Right lobe of liver (tissue), 6 donors: ENCODE measurements around the gene SIGLEC1. TPM values are rescaled to one million over a fixed set of nuclear protein-coding genes. Genes with fewer than 3 reads are reported as not detected.

ENCODE experiments used
- ATAC-seq, 4 donors: fragments of 200-7000 bp; cut with Tn5 transposase; one replicate each; pipeline ENCODE4 v1.9.1; 2020; ENCODE audit warnings: mild to moderate bottlenecking in 4 of 4, moderate library complexity in 4 of 4
- DNase-seq, 3 donors: peaks; one replicate each; pipeline ENCODE4 v3.0.0-alpha.2; 2020
- H3K27ac ChIP-seq, 3 donors: fragments of 200-600 bp; one replicate each; pipeline ENCODE4 v1.8.0; 2022
- H3K27me3 ChIP-seq, 2 donors: fragments of 200-600 bp; one replicate each; pipeline ENCODE4 v1.8.0; 2022
- H3K36me3 ChIP-seq, 4 donors: fragments of 200-600 bp; sonication (generic) in 1 of 4; one replicate each; pipeline versions ENCODE4 v1.5.1 to v1.8.0; 2017 to 2022; ENCODE audit warnings: control low read depth in 1 of 4
- H3K4me1 ChIP-seq, 4 donors: fragments of 200-600 bp; sonication (generic) in 1 of 4; one replicate each; pipeline versions ENCODE4 v1.5.1 to v1.8.0; 2017 to 2022; ENCODE audit warnings: control low read depth in 1 of 4
- H3K4me3 ChIP-seq, 3 donors: fragments of 200-600 bp; one replicate each; pipeline ENCODE4 v1.8.0; 2022
- H3K9me3 ChIP-seq, 4 donors: fragments of 200-600 bp; sonication (generic) in 1 of 4; one replicate each; pipeline versions ENCODE4 v1.5.1 to v1.8.0; 2017 to 2022; ENCODE audit warnings: control low read depth in 1 of 4
- CTCF ChIP-seq, 4 donors: fragments of 200-600 bp in 3 of 4; fragments of 450-650 bp in 1 of 4; IDR thresholded peaks; one replicate each; pipeline versions ENCODE4 v1.5.1 to v1.8.0; 2016 to 2022; ENCODE audit warnings: antibody characterized with exemption in 4 of 4, mild to moderate bottlenecking in 2 of 4
- POLR2A ChIP-seq: fragments of 450-650 bp; IDR thresholded peaks from one replicate; pipeline ENCODE4 v1.6.1; 2017; ENCODE audit warnings: antibody characterized with exemption, mild to moderate bottlenecking
- WGBS: methylation state at CpG from one replicate; pipeline ENCODE4 v1.1.6; 2018; ENCODE audit warnings: low coverage, low lambda C conversion rate; ENCODE audit not compliant: insufficient coverage; ENCODE audit errors: missing lambda C conversion rate; 5-methylcytosine and 5-hydroxymethylcytosine counted together
- intact Hi-C, 2 donors: fragments of 100-400 bp; cut with DNase I; formaldehyde crosslinking; loops; one replicate each; pipeline versions ENCODE4 v1.11.2 to v1.14.1; 2022
- total RNA-seq, 6 experiments: library from RNA; depleted of rRNA in 2 of 6; stranded (reverse); fragments of >200 nt in 2 of 6; fragmentation: NEBNext Ultra II Directional in 3 of 6; extraction: Animal tissue kit (Norgen Biotek cat#: 25700) in 3 of 6; gene quantifications; one replicate each; pipeline versions ENCODE4 v1.1.0 to v1.2.4, GENCODE V29; 2016 to 2023
- donor health status: DM: no; HTN: yes; CAD: no.
- donor health status: DM: no; HTN: no; CAD: no.
- donor health status: DM: no; HTN: no; CAD: no.
- donor health status: DM: no; HTN: yes; CAD: no.
- donor health status: DM: no; HTN: yes; CAD: no.

SIGLEC1 gene
- total RNA-seq, 6 experiments from 2014 or later: 2.6 to 13.9 (median 5.7) TPM

GRCh38 chr20:3691306-3691705 is 21.1 kb downstream of the SIGLEC1 start:
- H3K36me3 ChIP-seq: no peaks in the 10 kb centered on the region
- H3K27me3 ChIP-seq: no peaks in the 10 kb centered on the region
- WGBS: no CpG with 5 or more reads among the region's 16 CpGs
- DNase-seq (no peak), ATAC-seq (no peak)
- TF ChIP-seq POLR2A: no peak
- no peak for TF ChIP-seq CTCF (IDR thresholded peaks at IDR 0.05)
- H3K9me3 ChIP-seq: no peaks in the 10 kb centered on the region
- no peaks in the 10 kb centered on the region for H3K4me1 ChIP-seq
- no peak overlapping the region for H3K27ac ChIP-seq
- intact Hi-C loops: no loop called here
- H3K4me3 ChIP-seq: no peak overlapping the region

GRCh38 chr20:3690413-3690812 is 22.0 kb downstream of the SIGLEC1 start:
- DNase-seq (no peak), ATAC-seq (no peak)
- H3K27ac ChIP-seq: no peak overlapping the region
- intact Hi-C loops: no loop called here
- no peaks in the 10 kb centered on the region for H3K27me3 ChIP-seq
- no CpG with 5 or more reads among the region's 3 CpGs for WGBS
- H3K4me1 ChIP-seq: no peaks in the 10 kb centered on the region
- TF ChIP-seq POLR2A (no peak), CTCF (IDR thresholded peaks at IDR 0.05) (no peak)
- no peak overlapping the region for H3K4me3 ChIP-seq
- H3K36me3 ChIP-seq: no peaks in the 10 kb centered on the region
- no peaks in the 10 kb centered on the region for H3K9me3 ChIP-seq

- Histone ChIP-seq H3K4me3 (no peak overlapping the region), H3K27me3 (no peaks in the 10 kb centered on the region), H3K4me1 (no peaks in the 10 kb centered on the region), H3K27ac (no peak overlapping the region), H3K9me3 (no peaks in the 10 kb centered on the region), H3K36me3 (no peaks in the 10 kb centered on the region)
- DNase-seq: no peak
- TF ChIP-seq POLR2A (no peak), CTCF (IDR thresholded peaks at IDR 0.05) (no peak)
- intact Hi-C loops: no loop called here
- whole genome bisulfite sequencing: no CpG with 5 or more reads among the region's 11 CpGs
- no peak for ATAC-seq
Observed at GRCh38 chr20:3689978-3690377, 22.4 kb downstream of the SIGLEC1 start.

- peak; percentile 25 to 62 (median 54) for ATAC-seq
- 62% methylated on average over 2 of the region's 2 CpGs for WGBS
- no peak for DNase-seq
- TF ChIP-seq CTCF (IDR thresholded peaks at IDR 0.05) (no peak), POLR2A (no peak)
- Histone ChIP-seq H3K4me1 (no peaks in the 10 kb centered on the region), H3K4me3 (no peak overlapping the region), H3K27ac (no peak overlapping the region), H3K27me3 (no peaks in the 10 kb centered on the region), H3K9me3 (no peaks in the 10 kb centered on the region), H3K36me3 (no peaks in the 10 kb centered on the region)
- intact Hi-C loops: no loop called here
Observed at GRCh38 chr20:3687655-3688054, 24.7 kb downstream of the SIGLEC1 start.

GRCh38 chr20:3686867-3687321 is 25.5 kb downstream of the SIGLEC1 start:
- H3K36me3 ChIP-seq: no peaks in the 10 kb centered on the region
- no peak overlapping the region for H3K27ac ChIP-seq
- intact Hi-C loops: no loop called here
- no peak for TF ChIP-seq POLR2A
- TF ChIP-seq CTCF (IDR thresholded peaks at IDR 0.05): no peak
- no peak for DNase-seq
- no peaks in the 10 kb centered on the region for H3K9me3 ChIP-seq
- no peaks in the 10 kb centered on the region for H3K4me1 ChIP-seq
- WGBS: 63% methylated on average over 5 of the region's 9 CpGs
- H3K27me3 ChIP-seq: peaks cover 0 to 4% of the 10 kb centered on the region in 2 donors
- peak; percentile 16 to 72 (median 38) for ATAC-seq
- no peak overlapping the region for H3K4me3 ChIP-seq
